Mesendoderm (in vitro differentiated cells): ENCODE measurements around the gene UBL7.

ENCODE experiments used
- DNase-seq: peaks from one replicate; pipeline ENCODE4 v3.0.0; 2013
- H2AK5ac ChIP-seq: 2 replicates; pipeline ENCODE4 v1.6.1; 2013; ENCODE audit warnings: low read length, inconsistent platforms
- H2BK120ac ChIP-seq: 2 replicates; pipeline ENCODE4 v1.6.1; 2013; ENCODE audit warnings: low read depth, mild to moderate bottlenecking, low read length, moderate library complexity, mixed read lengths
- H2BK15ac ChIP-seq: replicated peaks from 2 replicates; pipeline ENCODE4 v1.6.1; 2013; ENCODE audit warnings: low read depth, mild to moderate bottlenecking, moderate library complexity
- H2BK5ac ChIP-seq: 2 replicates; pipeline ENCODE4 v1.6.1; 2013; ENCODE audit warnings: low read length, inconsistent platforms
- H3K18ac ChIP-seq: 2 replicates; pipeline ENCODE4 v1.6.1; 2013; ENCODE audit warnings: mild to moderate bottlenecking, low read length, mixed read lengths
- H3K23ac ChIP-seq: one replicate; pipeline ENCODE4 v1.6.1; 2013; ENCODE audit warnings: low read length
- H3K27ac ChIP-seq: 2 replicates; pipeline ENCODE4 v1.5.1; 2013; ENCODE audit warnings: low read depth, mild to moderate bottlenecking, inconsistent platforms, low read length, moderate library complexity
- H3K27me3 ChIP-seq: 2 replicates; pipeline ENCODE4 v1.6.1; 2013; ENCODE audit warnings: low read length, control low read depth, mild to moderate bottlenecking, inconsistent platforms; ENCODE audit not compliant: insufficient read depth, poor library complexity
- H3K36me3 ChIP-seq: 2 replicates; pipeline ENCODE4 v1.6.1; 2013; ENCODE audit warnings: low read length, inconsistent platforms; ENCODE audit not compliant: control insufficient read depth, insufficient read depth
- H3K4ac ChIP-seq: one replicate; pipeline ENCODE4 v1.6.1; 2013; ENCODE audit warnings: low read depth, mild to moderate bottlenecking, low read length, moderate library complexity
- H3K4me1 ChIP-seq: 2 replicates; pipeline ENCODE4 v1.6.1; 2013; ENCODE audit warnings: low read depth, low read length, inconsistent platforms; ENCODE audit not compliant: control insufficient read depth
- H3K4me2 ChIP-seq: 2 replicates; pipeline ENCODE4 v1.6.1; 2013; ENCODE audit warnings: low read length
- H3K4me3 ChIP-seq: 2 replicates; pipeline ENCODE4 v1.5.1; 2013; ENCODE audit warnings: mild to moderate bottlenecking, low read length
- H3K56ac ChIP-seq: one replicate; pipeline ENCODE4 v1.6.1; 2013; ENCODE audit warnings: low read length
- H3K79me1 ChIP-seq: 2 replicates; pipeline ENCODE4 v1.6.1; 2013; ENCODE audit warnings: low read length, inconsistent platforms
- H3K79me2 ChIP-seq: 2 replicates; pipeline ENCODE4 v1.6.1; 2013; ENCODE audit warnings: mild to moderate bottlenecking, low read length; ENCODE audit not compliant: control insufficient read depth, insufficient read depth
- H3K9ac ChIP-seq: 2 replicates; pipeline ENCODE4 v1.6.1; 2013; ENCODE audit warnings: low read length, inconsistent platforms
- H4K5ac ChIP-seq: one replicate; pipeline ENCODE4 v1.6.1; 2013; ENCODE audit warnings: low read length
- H4K8ac ChIP-seq: one replicate; pipeline ENCODE4 v1.6.1; 2013; ENCODE audit warnings: low read depth, mild to moderate bottlenecking, control low read depth, low read length, moderate library complexity
- WGBS: extraction: QIAGEN DNeasy Blood & Tissue Kit; methylation state at CpG from one replicate; pipeline ENCODE4 v1.1.7; 2013; ENCODE audit warnings: low lambda C conversion rate, missing lambda C conversion rate; ENCODE audit not compliant: insufficient coverage; ENCODE audit errors: extremely low coverage; 5-methylcytosine and 5-hydroxymethylcytosine counted together

The UBL7 gene

DNA sequence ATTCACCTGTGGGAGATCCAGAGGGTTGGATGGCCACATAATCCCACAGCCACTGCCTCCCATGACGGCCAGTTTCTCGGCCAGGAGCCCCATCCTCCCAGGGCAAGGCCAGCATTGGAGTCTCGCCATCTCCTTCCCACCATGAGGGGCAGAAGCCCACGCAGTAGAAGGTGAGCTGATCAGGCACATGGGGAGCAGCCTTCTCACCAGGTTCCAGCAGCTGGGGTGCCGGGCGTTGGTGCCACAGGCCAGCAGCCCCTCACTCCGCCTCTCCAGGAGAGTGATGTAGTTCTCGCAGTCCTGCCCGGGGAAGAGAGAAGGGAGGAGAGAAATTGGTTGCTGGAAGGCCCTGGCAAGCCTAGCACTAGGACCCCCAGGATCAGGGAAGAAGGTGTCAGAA lies 43.3 kb downstream of the UBL7 start:
- H3K36me3 ChIP-seq: no peaks in the 10 kb centered on the region
- H2AK5ac ChIP-seq: no peak overlapping the region
- no peak overlapping the region for H3K4ac ChIP-seq
- no peak overlapping the region for H4K8ac ChIP-seq
- H3K56ac ChIP-seq: no peak overlapping the region
- H2BK120ac ChIP-seq: no peak overlapping the region
- H3K79me1 ChIP-seq: peaks cover 10% of the 10 kb centered on the region
- H3K23ac ChIP-seq: no peak overlapping the region
- H3K4me3 ChIP-seq: no peak overlapping the region
- H3K9ac ChIP-seq: no peak overlapping the region
- no peak overlapping the region for H3K27ac ChIP-seq
- H3K27me3 ChIP-seq: no peaks in the 10 kb centered on the region
- H2BK15ac ChIP-seq: no peak overlapping the region
- no CpG with 5 or more reads among the region's 9 CpGs for WGBS
- no peak overlapping the region for H2BK5ac ChIP-seq
- no peak for DNase-seq
- no peak overlapping the region for H3K4me2 ChIP-seq
- H3K4me1 ChIP-seq: peaks cover 7% of the 10 kb centered on the region
- H3K18ac ChIP-seq: no peak overlapping the region
- H3K79me2 ChIP-seq: peaks cover 3% of the 10 kb centered on the region
- H4K5ac ChIP-seq: no peak overlapping the region

DNA sequence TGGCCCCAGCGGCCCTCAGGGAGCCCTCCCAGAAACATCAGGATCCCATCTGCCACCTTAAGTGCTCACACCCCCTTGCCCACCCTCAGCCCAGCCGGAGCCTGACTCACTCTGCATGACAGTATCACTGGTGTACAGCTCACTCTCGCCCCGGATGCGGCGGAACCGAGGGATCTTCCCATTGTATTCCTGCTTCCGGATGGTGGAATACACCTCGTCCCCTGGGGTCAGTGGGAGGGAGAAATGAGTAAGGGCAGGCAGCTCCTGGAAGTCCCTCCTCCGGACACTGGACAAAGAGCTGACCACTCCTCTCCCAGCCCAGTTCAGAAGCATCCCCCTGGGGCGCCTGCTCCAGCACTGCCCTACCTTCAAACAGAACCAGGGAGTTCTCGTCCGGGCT lies 43.7 kb downstream of the UBL7 start:
- H3K9ac ChIP-seq: no peak overlapping the region
- no peak overlapping the region for H3K4ac ChIP-seq
- H4K5ac ChIP-seq: no peak overlapping the region
- no peaks in the 10 kb centered on the region for H3K27me3 ChIP-seq
- no peak overlapping the region for H3K23ac ChIP-seq
- no peak for DNase-seq
- no peak overlapping the region for H2BK15ac ChIP-seq
- peaks cover 3% of the 10 kb centered on the region for H3K79me2 ChIP-seq
- no peak overlapping the region for H2AK5ac ChIP-seq
- no peak overlapping the region for H4K8ac ChIP-seq
- no peak overlapping the region for H2BK5ac ChIP-seq
- no peak overlapping the region for H2BK120ac ChIP-seq
- H3K4me1 ChIP-seq: peaks cover 3% of the 10 kb centered on the region
- H3K18ac ChIP-seq: no peak overlapping the region
- H3K4me3 ChIP-seq: no peak overlapping the region
- no peak overlapping the region for H3K27ac ChIP-seq
- no peak overlapping the region for H3K4me2 ChIP-seq
- no CpG with 5 or more reads among the region's 13 CpGs for WGBS
- H3K56ac ChIP-seq: no peak overlapping the region
- H3K36me3 ChIP-seq: no peaks in the 10 kb centered on the region
- H3K79me1 ChIP-seq: peaks cover 10% of the 10 kb centered on the region

DNA sequence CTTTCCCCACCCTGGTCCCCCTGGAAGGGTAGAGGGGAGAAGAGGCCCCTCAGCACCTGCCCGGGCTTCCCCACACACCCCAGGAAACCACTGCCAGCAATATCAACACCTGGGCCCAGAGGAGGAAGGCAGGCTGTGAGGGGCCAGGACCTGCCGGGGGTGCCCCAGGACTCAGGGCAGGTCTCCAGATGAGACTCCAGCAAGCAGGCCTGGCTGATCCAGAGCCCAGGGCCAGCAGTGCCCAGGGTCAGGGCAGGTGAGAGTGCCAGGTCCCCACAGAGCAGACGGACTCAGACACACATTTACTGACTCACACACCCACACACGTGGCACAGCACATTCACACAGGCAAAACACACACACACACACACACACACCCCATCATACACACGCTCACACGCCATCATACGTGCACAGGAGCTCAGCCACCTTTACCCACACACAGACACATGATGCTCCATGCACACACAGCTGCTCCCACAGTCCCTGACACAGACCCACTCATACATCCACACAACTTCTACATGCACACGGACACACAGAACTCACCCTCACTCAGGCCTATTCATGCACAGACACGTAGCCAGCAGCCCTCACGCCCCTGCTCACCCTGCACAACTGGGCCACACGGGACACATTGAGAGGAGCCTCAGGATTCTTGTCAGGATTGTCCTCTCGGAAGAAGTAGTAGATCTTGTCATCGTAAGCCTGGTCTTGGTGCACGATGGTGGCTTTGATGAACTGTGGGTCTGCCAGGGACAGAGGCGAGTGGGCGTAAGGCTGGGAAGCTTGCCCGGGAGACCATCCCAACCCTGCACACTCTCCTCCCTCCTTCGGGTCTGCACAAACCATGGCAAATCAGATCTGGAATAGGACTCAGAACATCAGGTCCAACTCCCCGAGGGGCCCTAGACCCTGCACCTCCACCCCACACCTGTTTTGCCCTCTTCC lies 44.7 kb downstream of the UBL7 start:
- Histone ChIP-seq H2BK5ac (no peak overlapping the region), H3K36me3 (peaks cover 2% of the 10 kb centered on the region), H3K4me2 (no peak overlapping the region), H2AK5ac (no peak overlapping the region), H3K9ac (no peak overlapping the region), H3K4me1 (no peaks in the 10 kb centered on the region), H3K56ac (no peak overlapping the region), H2BK120ac (no peak overlapping the region), H4K5ac (no peak overlapping the region), H3K79me1 (peaks cover 4% of the 10 kb centered on the region), H3K79me2 (peaks cover 3% of the 10 kb centered on the region), H3K4ac (no peak overlapping the region), H4K8ac (no peak overlapping the region), H2BK15ac (no peak overlapping the region), H3K4me3 (no peak overlapping the region), H3K27ac (no peak overlapping the region), H3K23ac (no peak overlapping the region), H3K18ac (no peak overlapping the region), H3K27me3 (no peaks in the 10 kb centered on the region)
- no peak for DNase-seq
- WGBS: no CpG with 5 or more reads among the region's 19 CpGs

DNA sequence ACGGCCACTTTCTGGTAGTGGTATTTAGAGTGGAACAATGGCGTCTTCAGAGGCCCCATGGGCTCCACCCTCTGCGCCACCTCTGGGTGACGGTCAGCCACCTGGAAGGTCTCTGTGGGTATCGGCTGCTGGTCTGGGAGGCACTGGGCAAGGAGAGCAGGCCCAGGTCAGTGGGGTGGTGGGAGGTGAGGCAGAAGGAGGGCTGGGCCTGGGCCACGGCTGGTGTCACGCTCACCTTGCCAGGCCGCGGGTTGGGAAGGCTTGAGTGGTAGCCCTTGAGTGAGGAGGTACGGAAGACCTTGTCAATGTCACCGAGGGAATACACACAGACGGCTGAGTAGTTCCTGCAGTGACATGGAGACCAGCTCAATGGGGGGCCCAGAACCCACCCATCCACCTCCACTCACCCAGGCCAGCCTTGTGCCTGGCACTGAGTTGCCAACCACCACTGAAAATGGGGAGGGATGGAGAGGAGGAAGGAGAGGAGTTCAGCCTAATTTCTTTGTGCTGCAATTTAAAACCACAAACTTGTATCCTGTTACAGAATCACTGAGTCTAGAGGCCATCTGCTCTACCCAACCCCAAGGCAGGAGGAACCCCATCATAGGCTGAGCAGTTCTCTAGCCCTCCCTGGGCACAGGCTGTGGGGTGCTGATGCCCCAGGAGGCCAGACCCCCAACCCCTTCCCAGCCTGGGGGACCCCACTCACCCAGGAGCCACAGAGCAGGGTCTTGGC lies 46.2 kb downstream of the UBL7 start:
- Histone ChIP-seq H3K9ac (no peak overlapping the region), H4K5ac (no peak overlapping the region), H3K4me1 (no peaks in the 10 kb centered on the region), H3K56ac (no peak overlapping the region), H3K4me2 (no peak overlapping the region), H3K36me3 (peaks cover 3% of the 10 kb centered on the region), H2BK5ac (no peak overlapping the region), H3K4ac (no peak overlapping the region), H3K4me3 (no peak overlapping the region), H3K27ac (no peak overlapping the region), H3K79me2 (peaks cover 3% of the 10 kb centered on the region), H3K79me1 (peaks cover 2% of the 10 kb centered on the region), H2AK5ac (no peak overlapping the region), H2BK15ac (no peak overlapping the region), H3K18ac (no peak overlapping the region), H3K23ac (no peak overlapping the region), H3K27me3 (no peaks in the 10 kb centered on the region), H4K8ac (no peak overlapping the region), H2BK120ac (no peak overlapping the region)
- no peak for DNase-seq
- no CpG with 5 or more reads among the region's 12 CpGs for WGBS

DNA sequence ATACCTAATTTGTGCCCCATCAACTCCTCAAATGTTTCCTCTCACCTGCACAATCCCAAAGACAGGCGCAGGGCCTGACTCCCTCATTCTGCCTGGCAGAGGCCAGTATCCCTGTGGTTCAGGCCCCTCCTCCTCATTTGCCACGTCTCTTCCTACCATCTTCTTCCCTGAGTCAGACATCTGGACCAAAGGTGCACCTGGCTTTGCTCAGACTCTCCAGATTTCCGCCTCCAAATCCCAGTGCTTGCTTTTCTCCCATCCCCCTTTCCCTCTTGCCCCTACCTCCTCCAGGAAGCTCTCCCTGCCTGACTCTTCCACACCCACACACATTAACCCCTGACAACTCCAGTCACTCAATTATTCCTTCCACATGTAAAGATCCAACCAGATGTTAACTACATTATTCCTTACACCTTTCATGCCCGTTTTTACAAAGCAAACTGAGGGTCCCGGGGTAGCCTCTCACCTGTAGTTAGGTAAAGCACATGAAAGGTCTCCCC lies 46.8 kb downstream of the UBL7 start:
- Histone ChIP-seq H3K56ac (no peak overlapping the region), H3K4me3 (no peak overlapping the region), H3K79me2 (no peaks in the 10 kb centered on the region), H3K4ac (no peak overlapping the region), H2BK120ac (no peak overlapping the region), H3K4me2 (no peak overlapping the region), H3K23ac (no peak overlapping the region), H4K5ac (no peak overlapping the region), H3K18ac (no peak overlapping the region), H3K9ac (no peak overlapping the region), H4K8ac (no peak overlapping the region), H3K27me3 (no peaks in the 10 kb centered on the region), H3K4me1 (no peaks in the 10 kb centered on the region), H2AK5ac (no peak overlapping the region), H2BK15ac (no peak overlapping the region), H3K36me3 (peaks cover 3% of the 10 kb centered on the region), H3K27ac (no peak overlapping the region), H2BK5ac (no peak overlapping the region), H3K79me1 (no peaks in the 10 kb centered on the region)
- DNase-seq: no peak
- no CpG with 5 or more reads among the region's 5 CpGs for WGBS
